Smooth muscle cell (in vitro differentiated cells): ENCODE data around the gene KLK4. TPM values are rescaled to one million over a fixed set of nuclear protein-coding genes. Genes with fewer than 3 reads are reported as not detected.

Experiments
- DNase-seq: peaks from one replicate; lab custom pipeline; 2025; ENCODE audit not compliant: unreplicated experiment; lab: John Stamatoyannopoulos, UW
- H2AFZ ChIP-seq: fragments of 200-600 bp; sonication (generic); 2 replicates; pipeline ENCODE4 v1.6.0; 2016; ENCODE audit warnings: antibody characterized with exemption, low read depth, mild to moderate bottlenecking
- H3F3A ChIP-seq: fragments of 200-600 bp; sonication (generic); 2 replicates; pipeline ENCODE4 v1.6.0; 2017; ENCODE audit warnings: antibody characterized with exemption, low read depth
- H3K27ac ChIP-seq: fragments of 200-600 bp; sonication (generic); 2 replicates; pipeline ENCODE4 v1.5.1; 2016; ENCODE audit warnings: low read depth, mild to moderate bottlenecking
- H3K27me3 ChIP-seq: fragments of 200-600 bp; sonication (generic); 2 replicates; pipeline ENCODE4 v1.6.1; 2016; ENCODE audit warnings: low read depth, mild to moderate bottlenecking
- H3K36me3 ChIP-seq: fragments of 200-600 bp; sonication (generic); 2 replicates; pipeline ENCODE4 v1.5.1; 2016; ENCODE audit warnings: low read depth
- H3K4me1 ChIP-seq: fragments of 200-600 bp; sonication (generic); 2 replicates; pipeline ENCODE4 v1.5.1; 2016; ENCODE audit warnings: low read depth
- H3K4me2 ChIP-seq: fragments of 200-600 bp; sonication (generic); 2 replicates; pipeline ENCODE4 v1.6.0; 2016; ENCODE audit warnings: mild to moderate bottlenecking
- H3K4me3 ChIP-seq: fragments of 200-600 bp; sonication (generic); 2 replicates; pipeline ENCODE4 v1.5.1; 2016; ENCODE audit warnings: mild to moderate bottlenecking
- H3K79me2 ChIP-seq: fragments of 200-600 bp; sonication (generic); 2 replicates; pipeline ENCODE4 v1.6.0; 2016; ENCODE audit warnings: low read depth, mild to moderate bottlenecking
- H3K9ac ChIP-seq: fragments of 200-600 bp; sonication (generic); 2 replicates; pipeline ENCODE4 v1.6.0; 2016; ENCODE audit warnings: low read depth
- H3K9me3 ChIP-seq: fragments of 200-600 bp; sonication (generic); replicated peaks from 2 replicates; pipeline ENCODE4 v1.5.1; 2016; ENCODE audit warnings: low read depth
- H4K20me1 ChIP-seq: fragments of 200-600 bp; sonication (generic); 2 replicates; pipeline ENCODE4 v1.6.0; 2016; ENCODE audit warnings: low read depth
- WGBS: methylation state at CpG from one replicate; pipeline ENCODE4 v1.1.7; 2016; ENCODE audit warnings: low lambda C conversion rate; 5-methylcytosine and 5-hydroxymethylcytosine counted together
- polyA plus RNA-seq: library from polyadenylated mRNA; unstranded; fragments of >200 nt; fragmentation: Nextera tagmentation; extraction: Ambion mirVana; gene quantifications from 2 replicates; pipeline ENCODE4 v1.2.1, GENCODE V29; 2016
- total RNA-seq: library from RNA; depleted of rRNA; stranded (reverse); fragments of >200 nt; gene quantifications from 2 replicates; pipeline ENCODE4 v1.2.3, GENCODE V29; 2014
- TF ChIP-seq, protein P1 (sequence below): fragments of 200-600 bp; sonication (generic); IDR thresholded peaks from 2 replicates; pipeline ENCODE4 v1.5.1; 2017; ENCODE audit warnings: borderline replicate concordance, mild to moderate bottlenecking, antibody characterized with exemption; ENCODE audit not compliant: insufficient read depth, poor library complexity, severe bottlenecking

Gene KLK4, protein sequence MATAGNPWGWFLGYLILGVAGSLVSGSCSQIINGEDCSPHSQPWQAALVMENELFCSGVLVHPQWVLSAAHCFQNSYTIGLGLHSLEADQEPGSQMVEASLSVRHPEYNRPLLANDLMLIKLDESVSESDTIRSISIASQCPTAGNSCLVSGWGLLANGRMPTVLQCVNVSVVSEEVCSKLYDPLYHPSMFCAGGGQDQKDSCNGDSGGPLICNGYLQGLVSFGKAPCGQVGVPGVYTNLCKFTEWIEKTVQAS
- not detected in 2 replicates for total RNA-seq
- 0.80 and 0.82 TPM in 2 replicates for polyA plus RNA-seq

DNA sequence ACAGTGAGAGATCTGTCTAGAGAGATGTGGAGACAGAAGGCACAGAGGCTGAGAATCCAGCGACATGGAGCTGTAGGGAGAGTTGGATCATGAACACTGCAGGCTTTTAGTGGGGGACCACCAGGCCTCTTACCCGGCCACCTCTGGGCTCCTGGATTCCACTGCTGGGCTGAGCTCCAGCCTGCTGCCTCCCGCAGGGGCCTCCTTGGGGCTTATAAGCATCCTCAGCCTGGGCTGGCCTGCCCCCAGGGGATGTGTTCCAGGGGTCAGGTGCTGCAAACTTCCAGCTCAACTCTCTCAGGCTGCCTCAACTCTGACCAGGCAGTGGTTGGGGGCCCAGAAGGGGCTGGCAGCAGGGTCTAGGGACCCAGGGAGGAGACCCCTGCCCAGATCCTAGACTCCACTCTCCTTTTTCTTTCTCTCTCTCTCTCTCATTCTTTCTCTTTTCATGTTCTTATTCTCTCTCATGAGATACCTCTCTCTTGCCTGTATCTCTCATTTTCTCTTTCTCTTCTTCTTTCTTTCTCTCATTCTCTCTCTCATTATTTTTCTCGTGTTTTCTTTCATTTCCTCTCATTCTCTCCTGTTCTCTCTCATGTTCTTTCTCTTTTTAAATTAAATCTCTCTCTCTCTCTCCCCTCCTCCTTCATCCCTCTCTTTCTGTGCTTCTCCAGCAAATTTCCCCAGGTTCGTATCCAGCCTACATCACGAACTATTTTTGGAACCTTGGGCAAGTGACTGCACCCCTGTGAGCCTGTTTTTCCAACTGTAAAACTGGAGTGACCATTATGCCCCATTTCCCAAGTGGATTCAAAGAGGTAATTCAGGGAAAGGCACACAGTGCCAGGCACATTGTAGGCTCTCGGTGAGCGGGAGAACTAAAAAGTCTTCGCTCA is at the start of gene KLK4:
Gene KLK4 (minus strand): TSS at position 190 of the 896 bp plus-strand sequence. CDS start 657 bp downstream, outside the sequence.
- no peaks in the 10 kb centered on the region for H3K79me2 ChIP-seq
- H3K27ac ChIP-seq: no peak within 1 kb of the TSS
- H3K4me3 ChIP-seq: no peak within 1 kb of the TSS
- H3F3A ChIP-seq: no peaks in the 10 kb centered on the region
- H3K9me3 ChIP-seq: no peaks in the 10 kb centered on the region
- H3K4me1 ChIP-seq: no peaks in the 10 kb centered on the region
- H4K20me1 ChIP-seq: no peaks in the 10 kb centered on the region
- WGBS: 83% methylated on average over 9 of the region's 9 CpGs
- H2AFZ ChIP-seq: no peak within 1 kb of the TSS
- H3K27me3 ChIP-seq: peaks cover 66% of the 10 kb centered on the region
- no peak within 1 kb of the TSS for H3K4me2 ChIP-seq
- H3K36me3 ChIP-seq: no peaks in the 10 kb centered on the region
- no peak for DNase-seq
- TF ChIP-seq, protein P1, sequence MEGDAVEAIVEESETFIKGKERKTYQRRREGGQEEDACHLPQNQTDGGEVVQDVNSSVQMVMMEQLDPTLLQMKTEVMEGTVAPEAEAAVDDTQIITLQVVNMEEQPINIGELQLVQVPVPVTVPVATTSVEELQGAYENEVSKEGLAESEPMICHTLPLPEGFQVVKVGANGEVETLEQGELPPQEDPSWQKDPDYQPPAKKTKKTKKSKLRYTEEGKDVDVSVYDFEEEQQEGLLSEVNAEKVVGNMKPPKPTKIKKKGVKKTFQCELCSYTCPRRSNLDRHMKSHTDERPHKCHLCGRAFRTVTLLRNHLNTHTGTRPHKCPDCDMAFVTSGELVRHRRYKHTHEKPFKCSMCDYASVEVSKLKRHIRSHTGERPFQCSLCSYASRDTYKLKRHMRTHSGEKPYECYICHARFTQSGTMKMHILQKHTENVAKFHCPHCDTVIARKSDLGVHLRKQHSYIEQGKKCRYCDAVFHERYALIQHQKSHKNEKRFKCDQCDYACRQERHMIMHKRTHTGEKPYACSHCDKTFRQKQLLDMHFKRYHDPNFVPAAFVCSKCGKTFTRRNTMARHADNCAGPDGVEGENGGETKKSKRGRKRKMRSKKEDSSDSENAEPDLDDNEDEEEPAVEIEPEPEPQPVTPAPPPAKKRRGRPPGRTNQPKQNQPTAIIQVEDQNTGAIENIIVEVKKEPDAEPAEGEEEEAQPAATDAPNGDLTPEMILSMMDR: no peak
- H3K9ac ChIP-seq: no peak within 1 kb of the TSS

DNA sequence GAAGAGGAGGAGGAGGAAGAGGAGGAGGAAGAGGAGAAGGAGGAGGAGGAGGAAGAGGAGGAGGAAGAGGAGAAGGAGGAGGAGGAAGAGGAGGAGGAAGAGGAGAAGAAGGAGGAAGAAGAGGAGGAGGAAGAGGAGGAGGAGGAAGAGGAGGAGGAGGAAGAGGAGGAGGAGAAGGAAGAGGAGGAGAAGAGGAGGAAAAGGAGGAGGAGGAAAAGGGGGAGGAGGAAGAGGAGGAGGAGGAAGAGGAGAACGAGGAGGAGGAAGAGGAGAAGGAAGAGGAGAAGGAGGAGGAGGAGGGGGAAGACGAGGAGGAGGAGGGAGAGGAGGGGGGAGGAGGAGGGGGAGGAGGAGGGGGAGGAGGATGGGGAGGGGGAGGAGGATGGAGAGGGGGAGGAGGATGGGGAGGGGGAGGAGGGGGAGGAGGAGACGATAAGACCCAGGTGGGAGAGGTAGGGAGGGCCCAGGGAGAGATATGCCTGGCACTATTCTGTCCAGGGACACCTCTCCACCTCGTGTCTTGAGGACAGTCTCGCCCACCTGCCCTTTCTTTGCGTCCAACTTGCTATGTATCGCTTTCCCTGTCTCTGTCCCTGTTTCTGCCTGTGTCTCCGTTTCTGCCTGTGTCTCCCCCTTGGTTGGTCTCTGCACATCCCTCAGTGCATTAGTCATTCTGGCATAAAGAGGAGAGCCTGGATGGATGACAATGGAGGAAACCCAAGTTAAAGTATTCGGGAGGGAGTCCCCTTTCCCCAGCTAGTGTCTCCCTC is 48.7 kb upstream of the KLK4 start:
- 60% methylated on average over 6 of the region's 9 CpGs for WGBS
- no peaks in the 10 kb centered on the region for H3F3A ChIP-seq
- no peak overlapping the region for H3K4me2 ChIP-seq
- H3K4me3 ChIP-seq: no peak overlapping the region
- no peaks in the 10 kb centered on the region for H3K27me3 ChIP-seq
- H4K20me1 ChIP-seq: no peaks in the 10 kb centered on the region
- no peaks in the 10 kb centered on the region for H3K79me2 ChIP-seq
- H3K27ac ChIP-seq: no peak overlapping the region
- H3K9me3 ChIP-seq: no peaks in the 10 kb centered on the region
- H2AFZ ChIP-seq: no peak overlapping the region
- H3K4me1 ChIP-seq: no peaks in the 10 kb centered on the region
- H3K9ac ChIP-seq: no peak overlapping the region
- TF ChIP-seq, protein P1: no peak
- no peak for DNase-seq
- no peaks in the 10 kb centered on the region for H3K36me3 ChIP-seq

DNA sequence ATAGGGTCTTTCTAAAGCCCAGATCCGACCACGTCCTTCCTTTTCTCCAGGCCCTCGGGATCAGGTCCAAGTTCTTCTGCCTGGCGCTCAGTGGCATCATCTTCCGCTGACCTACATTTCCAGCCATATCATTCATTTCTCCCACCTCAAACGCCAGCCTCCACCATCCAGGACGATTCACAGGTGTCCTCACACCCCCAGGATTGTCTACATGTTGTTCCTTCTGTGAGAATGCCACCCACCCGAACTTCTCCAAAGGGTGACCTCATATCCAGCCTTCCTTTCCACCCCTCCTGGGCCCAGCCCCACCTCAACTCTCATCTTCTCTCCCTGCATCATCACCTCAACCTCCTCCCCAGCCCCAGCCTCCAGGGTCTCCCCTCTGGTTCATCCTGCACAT is 46.4 kb upstream of the KLK4 start:
- 94% methylated on average over 8 of the region's 8 CpGs for WGBS
- DNase-seq: no peak
- H3K27ac ChIP-seq: no peak overlapping the region
- no peaks in the 10 kb centered on the region for H4K20me1 ChIP-seq
- H2AFZ ChIP-seq: no peak overlapping the region
- no peaks in the 10 kb centered on the region for H3K4me1 ChIP-seq
- H3K9ac ChIP-seq: no peak overlapping the region
- no peaks in the 10 kb centered on the region for H3K79me2 ChIP-seq
- H3F3A ChIP-seq: no peaks in the 10 kb centered on the region
- H3K27me3 ChIP-seq: no peaks in the 10 kb centered on the region
- H3K9me3 ChIP-seq: no peaks in the 10 kb centered on the region
- H3K36me3 ChIP-seq: no peaks in the 10 kb centered on the region
- no peak overlapping the region for H3K4me2 ChIP-seq
- TF ChIP-seq, protein P1: no peak
- H3K4me3 ChIP-seq: no peak overlapping the region
